ENCODE results near the gene IGF1R.

Gene IGF1R

DNA sequence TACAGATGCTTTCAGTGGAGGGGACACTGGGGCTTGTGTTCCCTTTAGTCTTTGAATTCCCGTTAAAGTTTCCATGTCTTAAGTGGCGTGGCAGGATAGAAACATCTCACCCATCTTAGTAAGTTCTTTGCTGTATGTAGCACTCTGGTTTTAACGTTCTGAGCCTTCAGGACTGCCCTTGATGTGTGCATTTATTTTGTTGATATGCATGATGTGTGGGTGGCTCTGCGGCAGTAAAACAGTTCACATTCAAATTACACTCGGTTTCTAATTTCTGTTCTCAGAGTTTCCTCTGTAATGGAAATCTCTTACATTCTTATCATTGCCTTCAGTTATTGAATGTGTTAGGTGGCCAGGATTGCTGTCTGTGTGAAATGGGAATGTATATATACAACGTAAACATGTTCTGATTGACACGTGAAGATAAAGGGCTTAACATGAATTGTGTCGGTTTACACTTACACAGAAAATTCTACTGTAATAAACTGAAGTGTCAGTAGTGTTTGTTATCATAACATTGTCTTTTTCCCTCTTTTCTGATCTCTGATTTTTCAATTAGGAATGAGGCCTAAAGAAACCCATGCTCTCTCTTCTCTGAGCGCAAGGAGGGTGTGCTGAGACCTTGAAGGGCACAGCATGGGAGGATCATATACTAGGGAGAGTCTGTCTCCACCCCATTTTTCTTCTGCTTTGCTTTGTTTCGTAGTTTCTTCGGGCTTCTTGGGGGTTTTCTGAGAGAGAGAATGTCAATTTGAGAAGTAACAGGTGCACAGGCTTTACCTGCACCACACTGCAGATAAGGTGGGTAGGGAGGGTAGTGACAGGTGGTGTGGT lies 51.5 kb downstream of the IGF1R start:
- Histone ChIP-seq H3K4me3 (ENCODE audit: low read depth, low read length) (no peak overlapping the region), H3K4me1 (peaks cover 58% of the 10 kb centered on the region), H3K9me3 (no peaks in the 10 kb centered on the region), H3K27me3 (no peaks in the 10 kb centered on the region), H3K36me3 (no peaks in the 10 kb centered on the region; the same call in 1 of the 2 replicates)
- DNase-seq = no peak
- TF ChIP-seq, protein P1, sequence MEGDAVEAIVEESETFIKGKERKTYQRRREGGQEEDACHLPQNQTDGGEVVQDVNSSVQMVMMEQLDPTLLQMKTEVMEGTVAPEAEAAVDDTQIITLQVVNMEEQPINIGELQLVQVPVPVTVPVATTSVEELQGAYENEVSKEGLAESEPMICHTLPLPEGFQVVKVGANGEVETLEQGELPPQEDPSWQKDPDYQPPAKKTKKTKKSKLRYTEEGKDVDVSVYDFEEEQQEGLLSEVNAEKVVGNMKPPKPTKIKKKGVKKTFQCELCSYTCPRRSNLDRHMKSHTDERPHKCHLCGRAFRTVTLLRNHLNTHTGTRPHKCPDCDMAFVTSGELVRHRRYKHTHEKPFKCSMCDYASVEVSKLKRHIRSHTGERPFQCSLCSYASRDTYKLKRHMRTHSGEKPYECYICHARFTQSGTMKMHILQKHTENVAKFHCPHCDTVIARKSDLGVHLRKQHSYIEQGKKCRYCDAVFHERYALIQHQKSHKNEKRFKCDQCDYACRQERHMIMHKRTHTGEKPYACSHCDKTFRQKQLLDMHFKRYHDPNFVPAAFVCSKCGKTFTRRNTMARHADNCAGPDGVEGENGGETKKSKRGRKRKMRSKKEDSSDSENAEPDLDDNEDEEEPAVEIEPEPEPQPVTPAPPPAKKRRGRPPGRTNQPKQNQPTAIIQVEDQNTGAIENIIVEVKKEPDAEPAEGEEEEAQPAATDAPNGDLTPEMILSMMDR (IDR thresholded peaks at IDR 0.05; ENCODE audit: low read depth, low read length) = no peak

DNA sequence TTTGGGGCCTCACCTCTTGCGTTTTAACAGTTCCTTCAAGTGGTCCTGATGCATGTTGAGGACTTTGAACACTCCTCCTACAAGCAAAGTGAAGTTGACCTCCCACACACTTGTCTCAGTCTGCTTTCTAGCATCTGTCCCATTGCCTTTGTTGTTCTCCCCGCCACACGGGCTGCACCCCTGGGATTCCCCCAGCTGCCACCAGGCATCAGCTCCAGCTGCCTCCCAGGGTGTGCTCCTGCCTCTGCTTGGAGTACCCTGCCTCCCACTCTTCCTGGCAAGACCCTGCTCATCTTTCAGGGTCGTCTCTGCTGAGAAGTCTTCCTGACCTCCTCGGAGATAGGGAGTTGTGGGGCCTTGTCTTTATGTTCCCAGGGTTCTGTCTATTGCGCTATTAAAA lies 52.2 kb downstream of the IGF1R start:
- TF ChIP-seq, protein P1 (IDR thresholded peaks at IDR 0.05; ENCODE audit: low read depth, low read length) = no peak
- DNase-seq = no peak
- H3K4me3 ChIP-seq (ENCODE audit: low read depth, low read length) = no peak overlapping the region
- H3K27me3 ChIP-seq = no peaks in the 10 kb centered on the region
- no peaks in the 10 kb centered on the region for H3K9me3 ChIP-seq
- peaks cover 58% of the 10 kb centered on the region for H3K4me1 ChIP-seq
- no peaks in the 10 kb centered on the region; the same call in 1 of the 2 replicates for H3K36me3 ChIP-seq

DNA sequence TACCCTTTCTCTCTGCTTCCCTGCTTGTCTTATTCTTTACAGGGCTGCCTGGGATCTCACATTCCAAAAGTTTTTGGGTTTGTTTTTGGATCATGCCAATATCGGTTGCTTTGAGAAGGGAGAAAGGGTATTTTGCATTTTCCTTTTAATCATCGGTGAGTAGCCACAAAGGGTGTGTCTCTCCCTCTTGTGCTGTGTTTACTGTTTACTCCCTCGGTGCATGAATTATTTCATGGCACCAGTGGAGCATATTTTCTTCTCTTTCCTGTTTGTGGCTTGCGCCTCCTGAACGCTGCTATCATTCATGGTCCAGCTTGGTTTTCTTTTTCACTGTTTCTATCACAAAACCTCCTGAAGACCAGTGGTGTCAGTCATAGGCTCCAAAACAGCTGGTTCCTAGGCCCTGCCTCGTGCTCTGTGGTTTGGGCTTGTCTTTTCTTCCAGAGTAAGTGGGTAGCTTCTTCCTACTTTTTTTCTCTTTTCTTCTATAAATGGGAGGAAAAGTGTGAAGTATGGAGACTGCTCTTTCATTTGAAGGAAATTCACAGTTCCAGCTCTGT lies 54.9 kb downstream of the IGF1R start:
- H3K27me3 ChIP-seq = no peaks in the 10 kb centered on the region
- no peaks in the 10 kb centered on the region for H3K9me3 ChIP-seq
- no peak for DNase-seq
- H3K4me3 ChIP-seq (ENCODE audit: low read depth, low read length) = no peak overlapping the region
- TF ChIP-seq, protein P1 (IDR thresholded peaks at IDR 0.05; ENCODE audit: low read depth, low read length) = no peak
- peaks cover 9% of the 10 kb centered on the region for H3K36me3 ChIP-seq
- peaks cover 47% of the 10 kb centered on the region for H3K4me1 ChIP-seq

DNA sequence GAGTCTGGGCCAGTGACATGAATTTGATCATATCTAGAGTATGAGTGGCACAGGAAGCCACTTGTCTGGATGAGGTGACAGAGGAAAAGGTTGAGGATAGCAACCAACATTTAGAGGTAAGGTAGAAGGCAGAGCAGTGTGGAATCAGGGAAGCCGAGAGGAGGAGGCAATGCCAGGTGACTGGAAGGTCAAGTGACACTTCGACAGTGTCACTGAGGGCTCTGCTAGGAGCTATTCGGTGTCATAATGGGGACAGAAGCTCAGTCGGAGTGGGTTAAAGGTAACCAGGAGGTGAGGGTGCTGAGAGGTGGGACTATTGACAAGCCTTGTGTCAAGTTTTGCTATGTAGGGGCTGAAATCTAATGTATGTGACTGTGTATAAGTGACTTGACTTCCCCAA lies 56.7 kb downstream of the IGF1R start:
- Histone ChIP-seq H3K4me1 (peaks cover 32% of the 10 kb centered on the region), H3K9me3 (no peaks in the 10 kb centered on the region)
- TF ChIP-seq, protein P1 (IDR thresholded peaks at IDR 0.05; ENCODE audit: low read depth, low read length) = no peak

DNA sequence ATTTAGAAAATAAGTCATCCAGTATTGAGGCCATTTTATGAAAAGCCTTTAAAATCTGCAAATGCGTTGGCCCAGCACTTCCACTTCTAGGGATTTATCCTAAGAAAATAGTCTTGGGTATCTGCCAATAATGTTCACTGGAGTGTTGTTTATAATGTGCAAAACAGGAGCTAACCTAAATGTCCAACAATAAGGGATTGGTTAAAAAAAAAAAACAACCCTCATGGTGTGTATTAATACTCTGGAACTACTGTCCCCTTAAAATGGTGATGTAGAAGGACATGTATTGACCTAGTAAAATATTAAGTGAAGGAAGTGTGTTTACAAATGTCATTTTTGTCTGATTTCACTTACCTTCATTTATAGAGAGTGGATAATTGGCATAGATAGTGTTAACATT lies 58.0 kb downstream of the IGF1R start:
- H3K4me3 ChIP-seq (ENCODE audit: low read depth, low read length) = no peak overlapping the region
- TF ChIP-seq, protein P1 (IDR thresholded peaks at IDR 0.05; ENCODE audit: low read depth, low read length) = no peak
- peaks cover 33% of the 10 kb centered on the region for H3K36me3 ChIP-seq
- peaks cover 32% of the 10 kb centered on the region for H3K4me1 ChIP-seq
- no peaks in the 10 kb centered on the region for H3K9me3 ChIP-seq
- no peaks in the 10 kb centered on the region for H3K27me3 ChIP-seq
- DNase-seq = no peak

More for the DNA sequence above, 56.7 kb downstream of the IGF1R start:
- no peak overlapping the region for H3K4me3 ChIP-seq (ENCODE audit: low read depth, low read length)
- H3K27me3 ChIP-seq = no peaks in the 10 kb centered on the region
- no peak for DNase-seq
- peaks cover 22% of the 10 kb centered on the region for H3K36me3 ChIP-seq

DNA sequence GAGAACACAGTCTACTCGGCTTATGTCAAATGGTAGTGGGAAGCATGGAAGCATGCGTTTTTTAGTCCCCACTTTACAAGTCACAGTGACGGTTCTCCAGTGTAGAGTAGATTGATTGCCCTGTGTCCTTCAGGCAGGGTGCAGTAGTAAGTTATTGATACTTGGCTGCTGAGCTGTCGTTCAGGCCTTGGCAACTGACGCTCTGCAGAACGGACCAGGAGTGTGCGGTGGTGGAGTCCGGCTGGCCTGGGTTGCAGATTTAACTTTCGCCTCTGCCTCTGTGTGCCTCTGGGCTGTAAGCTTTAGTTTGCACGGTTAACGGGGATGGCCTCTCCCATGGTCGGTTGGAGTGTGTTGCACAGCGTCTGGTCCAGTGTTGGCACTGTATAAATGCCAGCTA lies 58.6 kb downstream of the IGF1R start:
- Histone ChIP-seq H3K4me1 (peaks cover 32% of the 10 kb centered on the region), H3K4me3 (ENCODE audit: low read depth, low read length) (no peak overlapping the region), H3K27me3 (no peaks in the 10 kb centered on the region), H3K9me3 (no peaks in the 10 kb centered on the region), H3K36me3 (peaks cover 37% of the 10 kb centered on the region)
- no peak for DNase-seq
- TF ChIP-seq, protein P1 (IDR thresholded peaks at IDR 0.05; ENCODE audit: low read depth, low read length) = no peak

All from BE2C (cell line).